Measurements from ENCODE around the gene IFNA7.
"Not testable (repeated sequence)": the region's sequence is repeated elsewhere in the genome, so short reads cannot be mapped to it uniquely, and the experiment has no call there.

The IFNA7 gene

GRCh38 chr9:21182810-21183736, 18.9 kb downstream of the IFNA7 start:
- not testable (repeated sequence) for H3K27ac ChIP-seq, H3K4me3 ChIP-seq

GRCh38 chr9:21174671-21175070, 27.3 kb downstream of the IFNA7 start:
- Histone ChIP-seq H3K27ac (no peak overlapping the region), H3K4me3 (no peak overlapping the region)

- no peak overlapping the region for H3K27ac ChIP-seq
- no peak overlapping the region for H3K4me3 ChIP-seq
These were observed 29.8 kb downstream of the IFNA7 start for GRCh38 chr9:21172156-21172555.

GRCh38 chr9:21171351-21171750, 30.7 kb downstream of the IFNA7 start:
- Histone ChIP-seq H3K27ac (no peak overlapping the region), H3K4me3 (no peak overlapping the region)

GRCh38 chr9:21166560-21166959, 35.4 kb downstream of the IFNA7 start, which contains the start of gene IFNA21:
Gene IFNA21 (minus strand): TSS chr9:21166660. CDS start chr9:21166612, 48 bp downstream.
- H3K27ac ChIP-seq, H3K4me3 ChIP-seq: not testable (repeated sequence)

- no peak overlapping the region for H3K27ac ChIP-seq
- H3K4me3 ChIP-seq: no peak overlapping the region
These were observed 36.5 kb downstream of the IFNA7 start for GRCh38 chr9:21165516-21165915.

DNA sequence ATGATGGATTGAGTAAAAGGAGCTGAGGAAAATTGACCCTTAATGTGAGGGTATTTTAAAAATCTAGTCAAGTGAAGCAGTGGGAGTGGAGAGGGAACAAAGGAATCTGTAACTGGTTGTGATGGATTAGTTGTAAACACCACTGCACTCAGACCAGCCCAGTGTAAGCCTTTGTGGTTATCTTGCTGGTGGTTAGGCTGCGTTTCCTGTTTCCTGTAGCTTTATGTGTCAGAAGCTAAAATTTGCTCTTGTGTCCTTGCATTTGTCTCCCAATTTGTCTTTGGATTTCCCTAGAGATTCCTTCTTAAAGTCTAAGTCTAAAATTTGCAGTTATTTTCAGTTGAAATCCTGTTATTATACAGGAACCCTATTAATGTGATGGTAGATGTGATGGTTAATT, 41.8 kb downstream of the IFNA7 start:
- H3K4me3 ChIP-seq: no peak overlapping the region
- no peak overlapping the region for H3K27ac ChIP-seq

- Histone ChIP-seq H3K4me3 (no peak overlapping the region), H3K27ac (no peak overlapping the region)
These were observed 46.5 kb downstream of the IFNA7 start for GRCh38 chr9:21155501-21155900.

- Histone ChIP-seq H3K4me3 (no peak overlapping the region), H3K27ac (no peak overlapping the region)
These were observed 47.9 kb downstream of the IFNA7 start for GRCh38 chr9:21154018-21154608.

DNA sequence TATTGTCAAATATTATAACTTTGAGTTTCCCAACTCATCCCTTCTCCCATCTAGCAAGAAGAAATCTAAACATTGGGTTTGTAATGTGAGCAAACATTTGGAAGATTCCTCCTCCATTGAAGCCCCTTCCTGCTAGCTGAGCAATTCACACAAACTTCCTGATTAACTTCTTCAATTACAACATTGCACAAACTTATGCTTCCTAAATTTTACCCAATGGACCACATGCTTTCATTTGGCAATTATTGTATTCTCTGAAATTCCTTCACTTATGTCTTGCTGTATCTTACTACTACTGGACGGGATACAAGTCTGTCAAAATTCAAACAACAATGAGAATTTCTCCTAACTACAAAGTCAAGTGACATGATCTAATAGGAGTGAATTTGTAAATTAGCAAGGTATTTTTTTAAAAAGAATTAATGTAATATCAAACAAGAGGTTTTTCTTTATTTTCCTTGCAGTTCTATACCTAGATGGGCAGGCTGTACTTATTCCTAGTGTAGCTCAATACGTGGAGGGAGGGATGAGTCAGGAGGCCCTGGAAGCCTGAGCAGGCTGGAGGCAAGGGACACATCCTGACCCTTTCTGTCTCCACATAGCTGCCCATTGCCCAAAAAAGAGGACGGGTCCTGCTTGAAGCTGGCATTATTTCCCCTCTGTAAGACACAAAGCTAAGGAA, 48.5 kb downstream of the IFNA7 start:
- H3K27ac ChIP-seq: no peak overlapping the region
- H3K4me3 ChIP-seq: no peak overlapping the region

All from skin epidermis (tissue), 12 donors.